ENCODE results near the gene NT5E. TPM values are rescaled to one million over a fixed set of nuclear protein-coding genes. Genes with fewer than 3 reads are reported as not detected.

The NT5E gene
- total RNA-seq, 2 experiments from 2014 or later, result 2.7 to 3.3 TPM

GRCh38 chr6:85537055-85537494 lies 87.2 kb downstream of the NT5E start:
- Mint-ChIP-seq H3K27ac (no peak overlapping the region), H3K36me3 (ENCODE audit: low read depth) (peaks cover 54% of the 10 kb centered on the region), H3K9me3 (no peaks in the 10 kb centered on the region), H3K4me1 (ENCODE audit: low read depth) (no peaks in the 10 kb centered on the region), H3K27me3 (no peaks in the 10 kb centered on the region), H3K4me3 (no peak overlapping the region)
- H3K4me3 ChIP-seq (ENCODE audit: low read length), result no peak overlapping the region
- H3K27ac ChIP-seq (ENCODE audit: low read depth in 1 of 2, low read length in 2 of 2), result no peak overlapping the region
- no peaks in the 10 kb centered on the region for H3K27me3 ChIP-seq (ENCODE audit: control insufficient read depth in 1 of 2, insufficient read depth in 2 of 2, low read length in 2 of 2)
- ChIA-PET POLR2A (interaction anchor here (1.2 kb wide), 1 partner anchor 141 kb away, joined by 5 read pairs; no protein-coding TSS in a partner anchor), CTCF (interaction anchor here (1.2 to 1.5 kb wide), 3 partner anchors 10 to 15 kb away, joined by 3 to 6 read pairs (median 3); no protein-coding TSS in a partner anchor)
- TF ChIP-seq, protein P1, sequence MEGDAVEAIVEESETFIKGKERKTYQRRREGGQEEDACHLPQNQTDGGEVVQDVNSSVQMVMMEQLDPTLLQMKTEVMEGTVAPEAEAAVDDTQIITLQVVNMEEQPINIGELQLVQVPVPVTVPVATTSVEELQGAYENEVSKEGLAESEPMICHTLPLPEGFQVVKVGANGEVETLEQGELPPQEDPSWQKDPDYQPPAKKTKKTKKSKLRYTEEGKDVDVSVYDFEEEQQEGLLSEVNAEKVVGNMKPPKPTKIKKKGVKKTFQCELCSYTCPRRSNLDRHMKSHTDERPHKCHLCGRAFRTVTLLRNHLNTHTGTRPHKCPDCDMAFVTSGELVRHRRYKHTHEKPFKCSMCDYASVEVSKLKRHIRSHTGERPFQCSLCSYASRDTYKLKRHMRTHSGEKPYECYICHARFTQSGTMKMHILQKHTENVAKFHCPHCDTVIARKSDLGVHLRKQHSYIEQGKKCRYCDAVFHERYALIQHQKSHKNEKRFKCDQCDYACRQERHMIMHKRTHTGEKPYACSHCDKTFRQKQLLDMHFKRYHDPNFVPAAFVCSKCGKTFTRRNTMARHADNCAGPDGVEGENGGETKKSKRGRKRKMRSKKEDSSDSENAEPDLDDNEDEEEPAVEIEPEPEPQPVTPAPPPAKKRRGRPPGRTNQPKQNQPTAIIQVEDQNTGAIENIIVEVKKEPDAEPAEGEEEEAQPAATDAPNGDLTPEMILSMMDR (IDR thresholded peaks at IDR 0.05), result peak; percentile 88
- peak in 2 of 14 experiments; percentile 3 to 26 for DNase-seq
- H3K36me3 ChIP-seq (ENCODE audit: insufficient read depth, low read length), result peaks cover 44% of the 10 kb centered on the region
- H3K9me3 ChIP-seq (ENCODE audit: control insufficient read depth in 1 of 2, insufficient read depth in 1 of 2, low read length in 2 of 2), result no peaks in the 10 kb centered on the region
- no peak for ATAC-seq (ENCODE audit: poor library complexity)
- H3K4me1 ChIP-seq (ENCODE audit: insufficient read depth, low read length), result no peaks in the 10 kb centered on the region
- intact Hi-C loops (cut with DNase I, micrococcal nuclease), result loop anchor here in 1 of 2 experiments (5.0 kb wide), 2 partner anchors 135 to 185 kb away; no protein-coding TSS in a partner anchor

- TF ChIP-seq, protein P1 (IDR thresholded peaks at IDR 0.05), result no peak
- DNase-seq (no peak), ATAC-seq (ENCODE audit: poor library complexity) (no peak)
- H3K36me3 ChIP-seq (ENCODE audit: insufficient read depth, low read length), result peaks cover 45% of the 10 kb centered on the region
- H3K4me3 ChIP-seq (ENCODE audit: low read length), result no peak overlapping the region
- Mint-ChIP-seq H3K27me3 (no peaks in the 10 kb centered on the region), H3K9me3 (no peaks in the 10 kb centered on the region), H3K4me1 (ENCODE audit: low read depth) (no peaks in the 10 kb centered on the region), H3K27ac (no peak overlapping the region), H3K36me3 (ENCODE audit: low read depth) (peaks cover 66% of the 10 kb centered on the region), H3K4me3 (no peak overlapping the region)
- ChIA-PET CTCF (no interaction called here), POLR2A (no interaction called here)
- no peaks in the 10 kb centered on the region for H3K4me1 ChIP-seq (ENCODE audit: insufficient read depth, low read length)
- H3K9me3 ChIP-seq (ENCODE audit: control insufficient read depth in 1 of 2, insufficient read depth in 1 of 2, low read length in 2 of 2), result no peaks in the 10 kb centered on the region
- no peak overlapping the region for H3K27ac ChIP-seq (ENCODE audit: low read depth in 1 of 2, low read length in 2 of 2)
- intact Hi-C loops (cut with DNase I, micrococcal nuclease), result loop anchor here in 1 of 2 experiments (5.0 kb wide), 1 partner anchor 33 kb away; no protein-coding TSS in a partner anchor
- no peaks in the 10 kb centered on the region for H3K27me3 ChIP-seq (ENCODE audit: control insufficient read depth in 1 of 2, insufficient read depth in 2 of 2, low read length in 2 of 2)
Measured at GRCh38 chr6:85544776-85545175, 94.9 kb downstream of the NT5E start.

Other genes with a start within 250 kb of the NT5E start
- 10 to 100 TPM; 30.8 to 31.5 TPM for gene SNX14, start 143.8 kb downstream of the NT5E start, total RNA-seq
- gene SYNCRIP, start 192.8 kb downstream of the NT5E start, total RNA-seq, result 10 to 100 TPM; 53.2 to 58.3 TPM